ENCODE measurements around the gene RBM39.
"Not testable (repeated sequence)": the region's sequence is repeated elsewhere in the genome, so short reads cannot be mapped to it uniquely, and the experiment has no call there.

RBM39 gene

DNA sequence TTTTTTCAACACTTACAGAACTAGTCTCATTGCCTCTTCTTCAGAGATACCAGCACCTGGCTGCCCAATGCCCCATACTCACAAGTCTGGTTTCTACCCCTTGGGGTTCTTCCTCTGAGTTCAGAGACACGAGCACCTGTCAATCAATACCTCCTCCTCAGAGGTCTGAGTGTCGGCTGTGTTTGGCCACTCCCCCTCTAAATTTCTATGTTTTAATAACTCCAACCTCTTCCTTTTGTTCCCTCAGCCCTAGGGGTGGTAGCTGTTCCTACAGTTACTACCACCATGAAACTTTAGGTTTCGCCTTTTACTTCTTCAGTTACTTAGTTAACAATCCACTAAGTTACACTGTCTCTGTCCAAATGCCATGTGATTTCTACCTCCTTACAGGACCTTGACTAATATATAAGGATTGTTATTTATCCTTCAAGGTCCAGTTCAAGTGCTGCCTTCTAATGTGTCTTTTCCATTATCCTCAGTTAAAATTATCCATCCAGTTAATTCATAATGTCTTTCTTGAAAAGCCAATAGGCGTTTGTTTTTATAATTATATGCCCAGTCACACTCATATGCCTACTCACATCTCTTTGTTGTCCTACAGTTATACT lies 15.1 kb upstream of the RBM39 start:
- H3K4me3 ChIP-seq (ENCODE audit: low read depth, low read length), result no peak overlapping the region
- DNase-seq (ENCODE audit: low read depth), result no peak

DNA sequence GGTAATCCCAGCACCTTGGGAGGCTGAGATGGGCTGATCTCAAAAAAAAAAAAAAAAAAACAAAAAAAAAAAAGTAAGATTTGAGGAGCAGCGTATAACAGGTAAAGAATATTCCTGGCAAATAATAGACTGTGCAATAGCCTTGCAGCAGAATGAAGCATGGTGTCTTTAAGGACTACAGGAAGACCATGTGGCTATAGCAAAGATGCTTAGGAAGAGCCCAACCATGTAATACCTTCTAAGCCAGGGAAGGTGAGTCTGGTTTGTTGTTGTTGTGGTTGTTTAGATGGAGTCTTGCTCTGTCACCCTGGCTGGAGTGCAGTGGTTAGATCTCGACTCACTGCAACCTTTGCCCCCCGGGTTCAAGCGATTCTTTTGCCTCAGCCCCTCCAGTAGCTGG lies 14.3 kb upstream of the RBM39 start:
- no peak overlapping the region for H3K4me3 ChIP-seq (ENCODE audit: low read depth, low read length)
- DNase-seq (ENCODE audit: low read depth), result no peak

DNA sequence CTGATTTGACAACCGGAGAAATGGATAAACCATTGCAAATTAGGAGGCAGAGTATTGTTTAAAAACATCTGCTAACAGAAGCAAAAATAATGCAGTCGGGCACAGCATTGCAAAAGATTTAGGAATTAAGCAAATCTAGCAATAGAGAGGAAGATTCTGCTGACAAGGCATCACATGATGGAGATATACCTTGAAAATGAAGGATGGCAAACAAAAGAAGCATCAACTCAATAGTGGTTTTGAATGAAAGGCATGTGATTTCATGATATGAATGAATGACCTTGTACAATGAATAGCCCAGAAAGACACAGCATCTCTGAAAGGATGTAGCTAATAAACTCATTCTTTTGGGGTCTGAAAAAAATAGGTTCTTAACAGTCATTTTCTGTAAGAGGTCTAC lies 8.6 kb upstream of the RBM39 start:
- DNase-seq (ENCODE audit: low read depth), result no peak

DNA sequence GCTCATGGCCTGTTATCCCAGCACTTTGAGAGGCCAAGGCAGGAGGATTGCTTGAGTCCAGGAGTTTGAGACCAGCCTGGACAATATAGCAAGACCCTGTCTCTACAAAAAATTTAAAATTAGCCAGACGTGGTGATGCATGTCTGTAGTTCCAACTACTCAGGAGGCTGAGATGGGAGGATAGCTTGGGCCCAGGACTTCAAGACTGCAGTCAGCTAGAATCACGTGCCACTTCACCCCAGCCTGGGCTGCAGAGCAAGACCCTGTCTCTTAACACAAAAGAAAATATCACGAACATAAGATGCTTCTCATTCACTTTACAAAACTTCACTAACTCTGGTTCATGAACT lies 2.4 kb upstream of the RBM39 start:
- DNase-seq (ENCODE audit: low read depth); H3K4me3 ChIP-seq (ENCODE audit: low read depth, low read length): not testable (repeated sequence)

More for the DNA sequence above, 8.6 kb upstream of the RBM39 start:
- H3K4me3 ChIP-seq (ENCODE audit: low read depth, low read length), result no peak overlapping the region

DNA sequence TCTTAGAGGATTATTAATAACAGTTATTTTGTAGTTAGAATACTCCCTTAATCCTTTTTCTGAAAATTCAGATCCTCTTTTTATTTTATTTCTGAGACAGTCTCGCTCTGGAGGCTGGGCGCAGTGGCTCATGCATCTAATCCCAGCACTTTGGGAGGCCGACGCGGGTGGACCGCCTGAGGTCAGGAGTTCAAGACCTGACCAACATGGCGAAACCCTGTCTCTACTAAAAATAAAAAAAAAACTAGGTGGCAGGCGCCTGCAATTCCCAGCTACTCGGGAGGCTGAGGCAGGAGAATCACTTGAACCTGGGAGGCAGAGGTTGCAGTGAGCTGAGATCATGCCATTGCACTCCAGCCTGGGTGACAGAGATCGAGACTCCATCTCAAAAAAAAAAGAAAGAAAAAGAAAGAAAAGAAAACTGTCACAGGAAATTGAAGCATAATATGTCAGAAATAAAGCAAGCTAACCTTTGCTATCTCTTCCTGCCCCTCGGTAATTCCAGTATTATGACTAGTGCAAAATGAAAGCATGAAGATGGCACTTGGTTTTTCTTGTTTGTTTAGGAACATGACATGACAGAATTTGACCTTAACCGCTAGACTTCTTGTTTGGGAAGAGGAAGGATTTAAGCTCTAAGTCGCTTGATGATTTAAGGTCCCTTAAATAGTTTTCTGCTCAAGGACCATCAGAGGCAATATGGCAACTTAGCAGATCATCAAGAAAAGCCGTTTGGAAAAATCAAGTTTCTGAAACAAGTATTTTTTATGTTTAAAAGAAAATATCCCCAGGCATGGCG lies 1.8 kb upstream of the RBM39 start:
- no peak for DNase-seq (ENCODE audit: low read depth)
- H3K4me3 ChIP-seq (ENCODE audit: low read depth, low read length), result no peak overlapping the region

DNA sequence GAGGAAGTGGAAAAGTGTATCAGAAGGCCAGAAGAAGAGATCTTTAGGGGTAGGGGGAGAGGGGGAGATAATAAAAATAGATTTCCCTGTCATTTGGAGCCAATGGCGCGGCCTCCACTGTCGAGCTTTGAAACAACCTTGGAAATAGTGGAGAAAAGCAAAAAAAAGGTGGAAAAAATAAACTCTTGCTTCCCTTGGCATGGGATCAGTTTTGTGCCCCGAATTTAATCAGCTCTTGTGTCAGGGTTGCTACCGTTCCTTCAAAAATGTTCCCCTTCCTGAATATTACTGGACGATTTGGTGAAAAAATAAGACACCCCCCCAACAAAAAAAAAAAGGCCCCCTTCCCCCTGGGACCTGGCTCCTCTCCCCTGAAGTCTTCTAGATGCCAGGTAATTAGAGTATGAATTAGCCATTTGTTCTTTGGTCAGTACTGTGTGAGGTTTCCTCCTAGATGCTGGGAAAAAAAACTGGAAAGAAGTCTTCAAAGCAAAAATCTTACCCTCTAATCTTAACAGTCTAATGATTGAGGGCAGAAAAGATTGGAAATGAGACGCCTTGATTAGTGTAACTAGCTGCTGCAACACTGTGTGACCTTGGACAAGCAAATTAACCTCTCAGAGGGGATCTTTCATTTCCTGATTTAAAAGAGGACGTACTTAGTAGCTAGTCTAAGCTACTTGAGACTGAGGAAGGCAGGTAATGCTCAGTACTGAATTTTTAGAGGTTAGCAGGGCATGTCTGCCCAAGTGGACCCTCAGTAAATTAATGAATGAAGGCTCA lies 872 bp upstream of the RBM39 start:
- DNase-seq (ENCODE audit: low read depth), result no peak
- H3K4me3 ChIP-seq (ENCODE audit: low read depth, low read length), result peak overlapping the region; percentile 57

DNA sequence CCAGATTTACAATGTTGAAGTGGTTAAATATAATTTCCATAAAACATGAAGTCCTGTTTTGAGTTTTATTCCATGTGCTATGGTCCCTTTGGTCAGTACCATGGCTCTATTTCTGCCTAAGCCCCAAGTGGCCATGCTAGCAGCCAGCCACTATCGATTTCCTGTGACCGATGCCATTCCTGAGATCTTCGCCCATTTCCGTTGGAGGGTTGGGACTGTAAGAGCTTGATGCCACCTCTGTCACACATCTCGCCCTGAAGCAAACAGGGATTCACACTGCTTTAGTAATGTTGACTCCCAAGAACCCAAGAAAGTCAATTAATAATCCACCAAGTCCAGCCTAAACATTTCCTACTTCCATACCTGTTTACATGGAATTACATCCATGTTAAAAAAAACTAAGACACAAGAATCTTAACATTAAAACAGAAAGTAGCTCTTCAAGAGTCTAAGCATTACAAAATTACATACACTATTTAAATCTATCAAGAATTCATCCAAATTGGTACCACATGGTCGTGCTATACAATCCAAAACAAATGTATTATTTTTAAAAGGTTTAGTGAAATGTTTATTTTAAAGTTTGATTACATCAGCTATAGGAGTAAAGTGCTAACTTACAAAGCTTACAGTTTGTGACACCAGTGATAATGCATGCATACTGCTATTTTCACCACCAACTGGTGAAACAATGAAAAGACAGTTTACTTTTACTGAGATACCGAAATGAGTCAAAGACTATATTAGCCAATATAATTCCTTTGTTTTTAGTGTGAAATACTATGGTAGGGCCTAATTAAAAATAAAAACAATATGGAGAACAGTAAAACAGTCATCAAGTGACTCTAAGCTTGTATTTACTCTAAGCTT lies 2.5 kb downstream of the RBM39 start:
- peak overlapping the region; percentile 92 for H3K4me3 ChIP-seq (ENCODE audit: low read depth, low read length)
- DNase-seq (ENCODE audit: low read depth), result no peak

DNA sequence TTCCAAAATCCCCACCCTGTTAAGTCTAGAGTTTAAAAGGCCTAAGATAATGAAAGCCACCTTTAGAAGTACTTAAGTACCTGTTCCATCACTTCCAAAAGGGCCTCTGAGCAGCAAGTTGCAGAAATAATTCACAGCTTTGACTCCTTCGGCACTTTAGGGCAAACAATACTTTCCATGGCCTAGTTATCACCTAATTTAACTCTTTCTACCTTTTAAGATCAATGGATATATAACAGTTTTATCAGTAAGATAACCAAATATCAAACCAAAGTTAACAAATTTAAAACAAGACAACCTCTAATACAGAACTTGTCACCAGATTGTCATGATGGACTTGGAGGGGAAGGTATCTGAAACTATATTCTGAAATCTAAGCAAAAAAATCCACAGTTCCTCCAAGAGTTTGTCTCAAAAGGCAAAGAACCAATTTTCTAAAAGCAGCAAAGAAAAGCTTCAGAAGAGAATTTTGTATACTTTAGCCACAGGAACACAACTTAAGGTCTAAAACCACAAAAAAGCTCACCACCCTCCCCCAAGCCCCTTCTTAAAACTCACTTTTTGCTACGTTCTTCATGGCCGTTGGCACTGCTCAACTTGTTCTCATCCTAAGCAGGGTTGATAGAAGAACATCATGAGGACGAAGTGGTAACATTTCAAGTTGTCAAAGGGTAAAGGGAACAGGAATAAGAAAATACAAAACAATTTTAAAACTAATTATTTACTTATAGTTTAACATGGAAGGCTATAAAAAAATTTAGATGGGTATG lies 3.5 kb downstream of the RBM39 start:
- no peak for DNase-seq (ENCODE audit: low read depth)
- H3K4me3 ChIP-seq (ENCODE audit: low read depth, low read length), result no peak overlapping the region

DNA sequence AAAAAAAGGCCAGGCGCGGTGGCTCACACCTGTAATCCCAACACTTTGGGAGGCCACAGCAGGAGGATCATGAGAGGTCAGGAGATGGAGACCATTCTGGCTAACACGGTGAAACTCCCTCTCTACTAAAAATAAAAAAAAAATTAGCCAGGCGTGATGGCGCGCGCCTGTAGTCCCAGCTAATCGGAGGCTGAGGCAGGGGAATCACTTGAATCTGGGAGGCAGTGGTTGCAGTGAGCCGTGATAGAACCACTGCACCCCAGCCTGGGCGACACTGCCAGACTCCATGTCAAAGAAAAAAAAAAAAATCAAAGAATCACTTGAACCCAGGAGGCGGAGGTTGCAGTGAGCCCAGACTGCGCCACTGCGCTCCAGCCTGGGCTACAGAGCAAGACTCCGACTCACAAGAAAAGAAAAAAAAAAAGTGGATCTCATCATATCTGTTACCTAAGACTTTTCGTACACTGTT lies 4.2 kb downstream of the RBM39 start:
- no peak for DNase-seq (ENCODE audit: low read depth)
- no peak overlapping the region for H3K4me3 ChIP-seq (ENCODE audit: low read depth, low read length)

DNA sequence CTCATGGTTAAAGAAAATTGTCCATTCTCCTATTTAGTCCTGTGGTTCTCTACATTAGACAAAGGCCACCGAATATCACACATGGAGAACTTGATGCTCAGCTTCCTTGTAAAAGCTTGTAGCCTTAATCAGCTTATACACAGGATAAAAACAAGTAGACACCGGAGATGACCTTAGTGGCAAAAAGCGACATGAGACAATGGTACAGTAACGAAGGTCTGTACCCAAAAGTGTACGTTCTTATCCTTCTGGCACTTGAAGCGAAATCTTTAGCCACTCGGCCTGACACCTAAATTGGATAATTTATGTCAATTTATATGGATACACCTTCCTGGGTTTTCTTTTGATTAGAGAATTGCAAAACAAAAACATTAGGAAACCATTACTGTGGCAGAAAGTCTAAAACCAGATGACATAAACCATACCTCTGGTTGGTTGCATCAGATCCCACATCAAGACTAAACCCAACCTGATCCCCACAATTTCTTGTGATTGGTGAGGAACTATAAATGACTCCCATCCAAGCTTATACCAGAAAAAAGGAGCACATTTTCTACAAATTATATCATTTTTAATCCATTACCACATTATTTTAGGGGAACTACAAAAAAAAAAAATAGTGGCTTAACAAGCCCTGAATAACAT lies 6.1 kb downstream of the RBM39 start:
- H3K4me3 ChIP-seq (ENCODE audit: low read depth, low read length), result no peak overlapping the region

DNA sequence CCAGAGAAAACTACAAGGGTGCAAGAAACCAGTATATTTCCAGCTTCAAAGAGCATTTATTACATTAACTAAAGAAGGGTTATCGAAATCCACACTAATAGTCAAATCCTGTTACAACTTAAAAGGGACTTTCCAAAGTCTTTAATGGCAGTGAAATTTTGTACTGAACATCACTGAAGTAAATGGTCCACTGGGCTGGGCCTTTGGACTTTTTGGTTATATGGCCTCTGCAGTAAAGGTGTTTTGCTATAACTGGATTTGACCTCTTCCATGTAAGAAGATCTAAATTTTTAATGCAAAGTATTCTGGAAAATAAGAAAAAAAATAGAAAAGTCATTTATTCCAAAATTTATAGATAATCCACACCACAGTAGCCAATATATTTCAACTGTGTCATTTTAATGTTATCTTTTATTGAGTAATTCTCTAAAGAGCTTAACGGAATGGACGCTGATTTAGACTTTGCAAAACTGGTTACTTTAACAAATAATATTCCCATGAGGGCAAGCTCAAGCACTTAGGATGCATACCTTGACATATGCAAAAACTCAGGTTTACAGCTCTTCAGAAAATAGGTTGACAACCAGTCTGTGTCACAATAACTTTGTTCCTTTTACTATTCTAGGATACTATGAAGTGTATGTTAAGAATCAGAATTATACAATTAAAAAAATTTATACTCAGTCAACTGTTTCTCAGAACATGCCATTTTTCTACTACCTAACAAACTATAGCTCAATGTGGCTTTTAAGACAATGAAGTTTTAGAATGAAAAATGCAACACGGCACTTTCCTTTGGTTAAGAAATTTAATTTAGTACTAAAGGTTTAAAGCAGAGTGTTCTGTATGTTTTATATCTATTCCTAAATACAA lies 7.0 kb downstream of the RBM39 start:
- H3K4me3 ChIP-seq (ENCODE audit: low read depth, low read length), result no peak overlapping the region
- DNase-seq (ENCODE audit: low read depth), result no peak

More for the DNA sequence above, 6.1 kb downstream of the RBM39 start:
- no peak for DNase-seq (ENCODE audit: low read depth)

DNA sequence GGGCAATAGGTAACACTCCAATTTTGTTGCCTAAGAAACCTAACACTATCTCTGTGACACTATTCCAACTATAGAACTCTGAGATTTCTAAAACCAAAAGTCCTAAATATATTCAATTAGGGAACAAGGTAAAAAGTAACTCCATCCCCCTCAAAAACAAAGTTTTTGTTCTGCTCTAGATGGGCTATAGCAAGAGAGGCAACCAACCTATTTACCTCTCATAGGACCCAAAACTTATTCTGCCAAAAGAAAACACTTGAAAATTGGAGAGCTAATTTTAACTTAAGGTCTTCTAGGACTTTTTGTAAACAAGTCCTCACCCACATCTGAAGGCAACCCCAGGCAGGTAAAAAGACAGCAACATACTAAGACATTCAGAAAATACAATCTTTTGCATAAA lies 7.7 kb downstream of the RBM39 start:
- DNase-seq (ENCODE audit: low read depth), result no peak
- H3K4me3 ChIP-seq (ENCODE audit: low read depth, low read length), result no peak overlapping the region

DNA sequence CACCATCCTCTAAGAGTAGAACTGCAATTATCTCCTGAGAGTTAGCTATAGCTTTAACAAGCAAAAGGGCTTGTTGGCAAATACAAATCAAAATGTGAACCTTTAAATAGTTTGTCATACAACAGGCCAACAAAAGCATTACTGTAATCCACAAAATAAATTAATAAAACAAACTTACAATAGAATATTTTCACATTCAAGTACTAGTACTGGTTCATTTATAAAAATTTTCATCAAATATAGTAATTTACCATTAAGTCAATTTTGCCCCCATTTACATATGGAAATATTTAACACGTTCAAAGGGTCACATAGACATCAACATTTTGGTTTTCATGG lies 9.4 kb downstream of the RBM39 start:
- DNase-seq (ENCODE audit: low read depth), result no peak
- H3K4me3 ChIP-seq (ENCODE audit: low read depth, low read length), result no peak overlapping the region

DNA sequence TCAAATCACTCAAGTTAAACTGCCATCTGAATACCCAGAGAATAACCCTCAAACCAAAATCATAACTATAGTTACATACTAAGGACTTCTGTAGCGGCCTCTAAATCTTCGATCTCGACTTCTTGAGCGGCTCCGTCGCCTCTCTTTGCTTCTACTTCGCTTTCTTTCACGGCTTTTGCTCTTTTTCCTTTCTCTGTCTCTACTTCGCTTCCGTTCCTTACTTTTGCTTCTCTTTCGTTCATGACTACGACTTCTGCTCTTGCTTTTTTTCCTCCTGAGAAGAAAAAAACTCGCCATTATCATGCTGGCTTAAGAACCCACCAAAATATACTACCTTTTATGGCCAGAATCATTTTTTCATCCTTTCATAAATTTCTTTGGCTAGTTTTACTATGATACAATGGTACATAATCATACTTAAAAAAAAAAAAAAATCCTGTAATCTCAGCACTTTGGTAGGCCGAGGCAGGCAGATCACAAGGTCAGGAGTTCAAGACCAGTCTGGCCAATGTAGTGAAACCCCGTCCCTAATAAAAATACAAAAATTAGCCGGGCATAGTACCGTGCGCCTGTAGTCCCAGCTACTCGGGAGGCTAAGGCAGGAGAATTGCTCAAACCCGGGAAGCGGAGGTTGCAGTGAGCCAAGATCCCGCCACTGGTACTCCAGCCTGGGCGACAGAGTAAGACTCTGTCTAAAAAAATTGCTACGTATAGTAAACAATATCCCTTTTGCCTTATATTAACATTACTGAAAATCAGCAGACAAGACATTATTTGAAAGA lies 10.0 kb downstream of the RBM39 start:
- no peak overlapping the region for H3K4me3 ChIP-seq (ENCODE audit: low read depth, low read length)
- DNase-seq (ENCODE audit: low read depth), result no peak

DNA sequence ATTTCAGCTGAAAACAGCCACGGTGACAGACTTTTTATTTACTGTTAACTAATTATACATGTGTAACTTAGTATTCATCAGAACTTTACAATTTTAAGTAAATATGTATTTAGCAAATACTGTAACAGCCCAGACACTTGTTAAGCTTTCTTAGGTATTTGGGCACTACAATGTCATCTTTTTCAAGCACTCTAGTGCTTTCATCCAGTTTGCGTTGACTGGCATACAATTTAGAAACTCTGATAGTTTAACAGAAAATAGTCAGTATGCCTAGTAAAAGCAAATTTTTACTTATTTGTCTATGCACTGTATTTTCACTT lies 10.6 kb downstream of the RBM39 start:
- no peak overlapping the region for H3K4me3 ChIP-seq (ENCODE audit: low read depth, low read length)
- DNase-seq (ENCODE audit: low read depth), result no peak

DNA sequence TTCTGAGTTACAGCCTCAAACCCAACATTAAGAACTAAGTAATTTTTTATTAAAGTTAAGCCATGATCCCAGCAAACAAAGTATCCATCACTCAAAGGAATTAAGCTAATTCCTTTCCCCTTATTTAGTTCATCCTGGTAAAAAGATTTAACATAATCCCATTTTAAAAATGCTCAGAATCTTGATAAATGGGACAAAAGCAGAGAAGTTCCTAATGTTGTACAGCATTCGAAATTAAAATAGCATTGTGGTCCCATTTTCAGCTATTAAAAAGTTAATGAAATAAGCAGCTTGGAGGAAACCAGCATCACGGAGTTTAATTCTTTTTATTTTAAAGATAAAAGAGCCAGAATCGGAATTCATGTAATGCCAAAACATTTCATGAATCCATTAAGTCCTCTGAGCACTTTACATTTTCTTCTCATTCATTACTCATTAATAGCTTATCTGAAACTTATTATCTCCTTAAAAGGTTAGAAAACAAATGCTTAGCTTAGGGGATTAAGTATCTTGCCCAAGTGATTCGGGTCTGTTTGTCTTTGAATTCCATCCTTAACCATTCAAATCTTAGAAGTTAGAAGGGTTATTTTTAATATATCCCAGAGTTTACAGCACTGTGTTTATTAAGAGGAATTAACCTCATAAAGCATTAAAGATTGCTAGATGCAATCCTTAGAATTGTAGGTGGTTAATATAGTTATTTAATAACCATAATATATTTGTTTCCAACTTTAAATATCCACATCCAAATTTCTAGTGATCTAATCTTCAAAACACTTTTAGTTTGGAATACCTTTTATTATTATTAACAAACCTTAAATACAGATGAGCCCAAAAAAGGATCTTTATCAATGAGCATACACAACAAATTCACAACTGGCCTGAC lies 11.2 kb downstream of the RBM39 start:
- no peak overlapping the region for H3K4me3 ChIP-seq (ENCODE audit: low read depth, low read length)
- no peak for DNase-seq (ENCODE audit: low read depth)

All from skeletal muscle cell (primary cell).